Femur (tissue), 1 donor: ENCODE measurements around the gene SKIC2.
"Not testable (repeated sequence)": the region's sequence is repeated elsewhere in the genome, so short reads cannot be mapped to it uniquely, and the experiment has no call there.

Experiments used
- DNase-seq: peaks from one replicate; pipeline ENCODE4 v3.0.0-alpha.2; 2017

SKIC2 gene

GRCh38 chr6:31969712-31970603, 11.0 kb downstream of the SKIC2 start:
- no peak for DNase-seq

GRCh38 chr6:31970604-31971271, 11.8 kb downstream of the SKIC2 start:
- no peak for DNase-seq

DNA sequence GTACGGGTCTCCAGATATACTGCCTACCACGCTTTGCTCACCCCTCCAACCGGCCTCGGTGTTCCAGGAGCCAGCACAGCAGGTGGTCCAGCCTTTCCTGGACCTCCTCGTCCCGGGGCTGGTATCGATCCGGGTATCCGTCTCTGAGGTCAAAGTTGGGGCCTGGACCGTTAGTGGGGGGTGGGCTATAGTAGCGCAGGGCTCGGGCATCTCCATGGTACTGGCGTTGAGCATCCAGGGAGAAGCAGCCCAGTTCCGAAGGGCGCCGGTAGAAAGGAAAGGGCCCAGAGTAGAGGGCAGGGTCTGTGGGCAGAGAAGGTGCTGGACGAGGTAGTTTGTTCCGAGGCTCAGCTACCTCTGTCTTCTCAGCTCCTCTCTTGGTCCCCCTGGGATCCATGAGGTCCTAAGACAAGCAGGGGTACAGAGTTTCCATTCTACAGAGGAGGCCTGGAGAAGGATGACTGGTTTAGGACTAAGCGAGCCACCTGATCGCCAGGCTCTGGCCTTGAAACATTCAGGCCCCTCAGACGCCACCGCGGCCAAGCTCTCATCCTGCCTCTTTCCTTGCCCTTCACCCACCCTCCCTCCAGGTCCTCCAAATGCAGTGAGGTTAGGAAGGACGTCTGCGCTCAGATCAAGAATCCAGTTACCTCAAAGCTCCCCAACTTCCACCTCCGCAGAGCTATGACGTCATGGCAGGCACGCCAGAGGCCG, 12.5 kb downstream of the SKIC2 start:
- DNase-seq, result no peak

DNA sequence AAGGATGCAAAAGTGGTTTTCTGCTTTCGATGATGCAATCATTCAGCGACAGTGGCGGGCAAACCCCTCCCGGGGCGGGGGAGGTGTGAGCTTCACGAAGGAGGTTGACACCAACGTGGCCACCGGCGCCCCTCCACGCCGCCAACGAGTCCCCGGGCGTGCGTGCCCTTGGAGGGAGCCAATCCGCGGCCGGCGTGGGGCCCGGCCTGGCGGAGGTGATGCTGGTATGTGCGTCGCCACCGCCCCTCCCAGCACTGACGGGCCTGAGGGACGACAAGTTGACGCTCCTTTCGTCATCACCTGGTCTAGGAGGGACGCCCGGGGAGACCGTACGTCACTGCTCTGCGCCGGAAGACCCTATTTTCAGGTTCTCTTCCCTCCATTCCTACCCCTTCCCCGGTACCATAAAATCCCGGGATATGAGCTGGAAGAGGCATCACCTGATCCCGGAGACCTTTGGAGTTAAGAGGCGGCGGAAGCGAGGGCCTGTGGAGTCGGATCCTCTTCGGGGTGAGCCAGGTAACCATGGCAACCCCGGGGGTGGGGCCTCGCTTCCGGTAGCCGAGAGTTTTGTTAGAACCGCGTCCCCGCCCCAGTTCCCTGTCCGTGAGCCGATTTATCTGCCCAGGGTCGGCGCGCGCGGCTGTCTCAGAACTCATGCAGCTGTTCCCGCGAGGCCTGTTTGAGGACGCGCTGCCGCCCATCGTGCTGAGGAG, 13.2 kb downstream of the SKIC2 start, which contains the start of gene DXO:
TSS of gene DXO (minus strand) at position 146 of the 716 bp plus-strand sequence. CDS start 463 bp downstream, outside the sequence.
- peak; percentile 97 for DNase-seq

- no peak for DNase-seq
Observed at GRCh38 chr6:31972709-31973350, 13.9 kb downstream of the SKIC2 start.

DNA sequence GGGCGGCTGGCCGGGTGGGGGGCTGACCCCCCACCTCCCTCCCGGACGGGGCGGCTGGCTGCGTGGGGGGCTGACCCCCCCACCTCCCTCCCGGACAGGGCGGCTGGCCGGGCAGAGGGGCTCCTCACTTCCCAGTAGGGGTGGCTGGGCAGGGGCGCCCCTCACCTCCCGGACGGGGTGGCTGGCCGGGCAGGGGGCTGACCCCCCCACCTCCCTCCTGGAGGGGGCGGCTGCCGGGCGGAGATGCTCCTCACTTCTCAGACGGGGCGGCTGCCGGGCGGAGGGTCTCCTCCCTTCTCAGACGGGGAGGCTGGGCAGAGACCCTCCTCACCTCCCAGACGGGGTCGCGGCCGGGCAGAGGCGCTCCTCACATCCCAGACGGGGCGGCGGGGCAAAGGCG, 17.1 kb downstream of the SKIC2 start:
- peak; percentile 12 for DNase-seq

DNA sequence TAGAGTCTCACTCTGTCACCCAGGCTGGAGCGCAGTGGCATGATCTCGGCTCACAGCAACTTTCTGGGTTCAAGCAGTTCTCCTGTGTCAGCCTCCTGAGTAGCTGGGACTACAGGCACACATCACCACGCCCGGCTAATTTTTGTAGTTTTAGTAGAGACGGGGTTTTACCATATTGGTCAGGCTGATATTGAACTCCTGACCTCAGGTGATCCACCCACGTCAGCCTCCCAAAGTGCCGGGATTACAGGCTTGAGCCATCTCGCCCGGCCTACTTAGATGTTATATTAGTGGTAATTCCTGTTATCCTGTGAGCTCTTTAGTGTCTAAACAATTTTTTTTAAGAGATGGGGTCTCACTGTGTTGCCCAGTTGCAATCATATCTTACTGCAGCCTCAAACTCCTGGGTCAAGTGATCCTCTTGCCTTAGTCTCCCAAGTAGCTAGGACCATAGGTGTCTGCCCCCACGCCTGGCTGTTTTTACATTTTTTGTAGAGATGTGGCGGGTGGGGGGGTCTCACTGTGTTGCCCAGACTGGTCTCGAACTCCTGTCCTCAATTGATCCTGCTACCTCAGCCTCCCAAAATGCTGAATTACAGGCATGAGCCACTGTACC, 18.9 kb downstream of the SKIC2 start:
- no peak for DNase-seq

GRCh38 chr6:31978831-31979230, 19.9 kb downstream of the SKIC2 start:
- DNase-seq, result no peak

DNA sequence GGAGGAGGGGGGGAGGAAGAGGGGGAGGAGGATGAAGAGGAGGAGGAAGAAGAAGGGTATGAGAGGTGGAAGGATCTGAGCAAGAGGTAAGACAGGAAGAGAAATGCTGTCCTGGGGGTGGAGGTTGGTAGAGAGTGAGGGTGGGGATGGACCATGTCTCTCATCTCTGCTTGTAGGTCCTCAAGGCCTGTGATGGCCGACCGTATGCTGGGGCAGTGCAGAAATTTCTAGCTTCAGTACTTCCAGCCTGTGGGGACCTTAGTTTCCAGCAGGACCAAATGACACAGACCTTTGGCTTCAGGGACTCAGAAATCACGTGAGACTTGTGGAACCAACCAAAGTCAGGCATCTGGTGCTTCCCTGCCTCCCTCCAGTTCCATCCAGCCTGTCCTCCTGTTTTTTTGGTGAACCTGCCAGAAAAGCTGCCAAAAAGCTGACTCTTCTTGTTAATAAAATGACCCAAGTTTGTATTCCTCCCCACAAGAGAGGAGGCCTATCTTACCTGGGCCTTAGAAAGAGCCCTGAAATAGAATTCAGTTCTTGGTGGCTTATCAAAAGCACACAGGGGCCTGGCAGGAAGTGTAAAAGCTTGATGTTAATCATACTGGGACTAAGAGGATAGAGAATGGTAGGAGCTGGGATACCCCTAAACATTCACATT, 20.4 kb downstream of the SKIC2 start:
- DNase-seq, result no peak

GRCh38 chr6:31980195-31980876, 21.4 kb downstream of the SKIC2 start:
- DNase-seq, result not testable (repeated sequence)

DNA sequence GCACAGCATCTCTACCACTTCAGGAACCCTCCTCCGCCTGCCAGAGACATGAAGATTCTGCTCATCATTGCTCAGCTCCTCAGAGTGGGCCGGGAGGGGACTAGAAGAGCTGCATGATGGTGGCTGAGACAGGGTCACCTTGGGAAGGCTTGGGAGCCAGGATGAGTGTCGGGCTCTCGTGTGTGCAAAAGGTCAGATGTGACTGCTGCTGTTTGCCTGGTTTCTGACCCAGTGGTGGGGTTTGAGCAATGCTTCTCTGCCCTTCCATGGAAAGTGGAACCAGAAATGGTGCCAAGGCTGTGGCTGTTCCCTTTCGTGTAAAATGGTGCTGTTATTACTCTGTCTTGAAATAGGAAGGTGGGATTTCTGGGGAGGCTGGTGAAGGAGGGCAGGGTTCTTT, 22.0 kb downstream of the SKIC2 start:
- not testable (repeated sequence) for DNase-seq

GRCh38 chr6:31981744-31982143, 22.8 kb downstream of the SKIC2 start, which contains the start of gene C4A:
Gene C4A (plus strand): TSS chr6:31982057. CDS start chr6:31982108, 51 bp downstream.
- DNase-seq, result not testable (repeated sequence)

GRCh38 chr6:31989363-31989762, 30.4 kb downstream of the SKIC2 start:
- not testable (repeated sequence) for DNase-seq

- DNase-seq, result not testable (repeated sequence)
Observed at GRCh38 chr6:31994421-31994820, 35.4 kb downstream of the SKIC2 start.

DNA sequence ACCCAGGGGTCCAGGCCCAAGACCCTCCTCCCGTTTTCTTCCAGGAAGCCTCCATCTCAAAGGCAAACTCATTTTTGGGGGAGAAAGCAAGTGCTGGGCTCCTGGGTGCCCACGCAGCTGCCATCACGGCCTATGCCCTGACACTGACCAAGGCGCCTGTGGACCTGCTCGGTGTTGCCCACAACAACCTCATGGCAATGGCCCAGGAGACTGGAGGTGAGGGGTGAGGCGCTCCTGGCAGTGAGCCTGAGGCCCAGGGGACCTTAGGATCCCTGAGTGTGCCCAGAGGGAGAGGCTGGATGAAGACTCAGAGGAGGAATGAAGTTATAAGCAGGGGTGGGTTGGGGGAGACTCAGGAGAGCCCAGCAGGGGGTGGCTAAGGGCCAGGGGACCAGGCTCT, 37.4 kb downstream of the SKIC2 start:
- not testable (repeated sequence) for DNase-seq

- DNase-seq, result not testable (repeated sequence)
Observed at GRCh38 chr6:32002546-32003268, 43.7 kb downstream of the SKIC2 start.

DNA sequence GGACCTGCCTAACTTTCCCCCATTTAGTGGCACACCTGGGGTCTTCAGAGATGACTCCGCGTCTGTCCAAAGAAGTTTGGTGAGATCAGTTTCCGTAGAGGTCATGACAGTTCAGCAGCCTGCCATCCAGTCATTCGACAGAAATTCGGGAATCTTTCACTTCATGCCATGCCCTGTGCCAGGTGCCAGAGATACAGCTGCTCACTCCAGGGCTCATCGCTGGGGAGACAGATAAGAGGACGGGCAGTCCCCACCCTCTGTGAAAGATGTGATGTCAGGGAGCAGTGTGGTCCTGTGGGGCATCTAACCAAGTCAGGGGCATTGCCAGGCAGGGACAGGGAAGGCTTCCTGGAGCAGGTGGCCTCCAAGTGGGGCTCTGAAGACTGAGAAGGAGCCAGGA, 44.3 kb downstream of the SKIC2 start:
- DNase-seq, result not testable (repeated sequence)

DNA sequence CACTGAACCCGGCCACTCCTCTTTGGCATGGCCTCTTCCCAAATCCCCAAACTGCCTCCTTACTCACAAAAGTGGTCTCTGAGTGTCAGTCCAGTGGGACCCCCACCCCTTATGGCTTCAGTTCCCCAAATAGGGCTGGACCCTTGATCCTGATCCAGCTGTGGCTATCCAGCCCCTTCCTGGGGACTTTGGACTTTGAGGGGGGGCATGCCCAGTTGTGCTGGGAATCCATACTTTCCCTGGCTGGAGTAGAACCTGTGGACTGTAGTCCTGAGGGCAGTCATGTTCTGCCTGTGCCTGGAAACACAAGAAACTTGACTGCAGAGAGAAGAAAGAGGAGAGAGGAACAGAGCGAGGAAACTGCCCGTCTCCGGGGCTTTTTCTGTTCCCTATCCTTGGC, 45.4 kb downstream of the SKIC2 start:
- not testable (repeated sequence) for DNase-seq

DNA sequence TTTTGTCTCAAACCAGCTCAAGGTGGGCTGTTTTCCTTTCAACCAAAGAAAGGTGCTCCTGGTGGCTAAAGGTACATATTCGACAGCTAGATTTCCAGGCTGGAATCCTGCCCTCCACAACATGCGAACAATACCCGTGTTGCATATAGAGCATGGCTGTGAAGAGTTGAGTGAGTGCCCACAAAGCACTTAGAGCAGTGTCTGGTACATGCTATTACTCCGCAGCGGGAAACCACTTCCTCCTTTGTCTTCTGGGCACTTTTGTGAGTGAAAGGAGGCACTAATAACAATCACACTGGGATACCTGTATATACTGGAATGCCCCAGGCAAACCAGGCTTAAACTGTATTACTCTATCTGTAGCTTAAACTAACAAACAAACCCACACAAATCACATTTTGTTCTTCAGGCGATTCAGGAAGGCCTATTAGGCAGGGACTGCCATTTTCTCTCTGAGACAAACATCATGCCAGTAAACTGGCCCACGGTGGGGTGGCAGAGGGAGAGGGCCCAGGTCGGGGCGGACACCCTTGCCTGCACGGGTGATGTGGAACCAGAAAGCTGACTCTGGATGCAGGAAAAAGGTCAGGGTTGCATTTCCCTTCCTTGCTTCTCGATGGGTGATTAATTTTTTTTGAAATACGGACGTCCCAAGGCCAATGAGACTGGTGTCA, 46.0 kb downstream of the SKIC2 start:
- not testable (repeated sequence) for DNase-seq
